ENCODE measurements around the gene SGK1. TPM values are rescaled to one million over a fixed set of nuclear protein-coding genes. Genes with fewer than 3 reads are reported as not detected.
"Not testable (repeated sequence)": the region's sequence is repeated elsewhere in the genome, so short reads cannot be mapped to it uniquely, and the experiment has no call there.

SGK1 gene
- total and polyA plus RNA-seq, 5 donors from 2014 or later: 3.6 to 193 (median 4.1) TPM

DNA sequence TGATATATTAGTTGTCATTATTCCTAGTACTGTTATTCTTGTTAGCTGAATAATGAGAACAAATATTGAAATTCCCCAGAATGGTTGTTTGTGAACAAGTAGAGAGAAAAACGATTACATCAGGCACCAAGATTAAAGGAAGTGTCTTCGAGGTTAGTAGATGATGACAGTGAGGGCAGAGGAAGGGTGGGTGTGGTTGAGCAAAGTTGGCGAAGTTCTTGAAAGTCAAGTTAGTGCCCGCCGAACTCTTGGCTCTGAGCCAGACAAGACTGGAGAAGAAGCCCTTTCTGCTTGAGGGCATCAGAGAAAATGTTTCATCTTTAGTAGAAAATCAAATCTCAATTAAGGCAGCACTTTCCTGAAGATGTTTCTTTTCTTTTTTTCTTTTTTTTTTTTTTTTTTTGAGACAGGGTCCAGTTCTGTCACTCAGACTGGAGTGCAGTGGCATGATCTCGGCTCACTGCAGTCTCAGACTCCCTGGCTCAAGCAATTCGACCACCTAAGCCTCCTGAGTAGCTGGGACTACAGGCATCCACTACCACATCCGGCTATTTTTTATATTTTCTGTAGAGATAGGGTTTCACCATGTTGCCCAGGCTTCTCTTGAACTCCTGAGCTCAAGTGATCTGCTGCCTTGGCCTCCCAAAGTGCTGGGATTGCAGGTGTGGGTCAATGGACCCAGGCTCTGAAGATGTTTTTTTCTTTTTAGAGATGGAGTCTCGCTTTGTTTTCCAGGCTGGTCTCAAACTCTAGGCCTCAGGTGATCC lies 77.1 kb downstream of the SGK1 start:
- H3K4me1 Mint-ChIP-seq: peaks cover 16 to 63% (median 50%) of the 10 kb centered on the region in 4 donors
- H3K36me3 ChIP-seq (ENCODE audit: control insufficient read depth, insufficient read depth, low read length): no peaks in the 10 kb centered on the region
- H3K27me3 Mint-ChIP-seq: no peaks in the 10 kb centered on the region
- no peaks in the 10 kb centered on the region for H3K27me3 ChIP-seq (ENCODE audit: control insufficient read depth, insufficient read depth, low read length)
- peaks cover 0 to 5% (median 0%) of the 10 kb centered on the region in 7 donors for H3K9me3 Mint-ChIP-seq
- ATAC-seq (ENCODE audit: low read depth in 2 of 2) (peak; percentile 90 to 91), DNase-seq (peak; percentile 69 to 97 (median 87))
- H3K36me3 Mint-ChIP-seq: peaks cover 5% of the 10 kb centered on the region
- H3K4me3 Mint-ChIP-seq: peak overlapping the region; percentile 53 to 81 (median 64)
- H3K4me1 ChIP-seq (ENCODE audit: control insufficient read depth, insufficient read depth, low read length, poor library complexity, severe bottlenecking): peaks cover 38% of the 10 kb centered on the region
- peak overlapping the region; percentile 92 to 97 (median 96) for H3K27ac Mint-ChIP-seq
- peak overlapping the region; percentile 75 for H3K27ac ChIP-seq (ENCODE audit: insufficient read depth, low read length, poor library complexity, severe bottlenecking)
- no peaks in the 10 kb centered on the region for H3K9me3 ChIP-seq (ENCODE audit: control insufficient read depth in 2 of 2, low read length in 2 of 2)
- H3K4me3 ChIP-seq (ENCODE audit: low read depth, low read length): peak overlapping the region; percentile 16

DNA sequence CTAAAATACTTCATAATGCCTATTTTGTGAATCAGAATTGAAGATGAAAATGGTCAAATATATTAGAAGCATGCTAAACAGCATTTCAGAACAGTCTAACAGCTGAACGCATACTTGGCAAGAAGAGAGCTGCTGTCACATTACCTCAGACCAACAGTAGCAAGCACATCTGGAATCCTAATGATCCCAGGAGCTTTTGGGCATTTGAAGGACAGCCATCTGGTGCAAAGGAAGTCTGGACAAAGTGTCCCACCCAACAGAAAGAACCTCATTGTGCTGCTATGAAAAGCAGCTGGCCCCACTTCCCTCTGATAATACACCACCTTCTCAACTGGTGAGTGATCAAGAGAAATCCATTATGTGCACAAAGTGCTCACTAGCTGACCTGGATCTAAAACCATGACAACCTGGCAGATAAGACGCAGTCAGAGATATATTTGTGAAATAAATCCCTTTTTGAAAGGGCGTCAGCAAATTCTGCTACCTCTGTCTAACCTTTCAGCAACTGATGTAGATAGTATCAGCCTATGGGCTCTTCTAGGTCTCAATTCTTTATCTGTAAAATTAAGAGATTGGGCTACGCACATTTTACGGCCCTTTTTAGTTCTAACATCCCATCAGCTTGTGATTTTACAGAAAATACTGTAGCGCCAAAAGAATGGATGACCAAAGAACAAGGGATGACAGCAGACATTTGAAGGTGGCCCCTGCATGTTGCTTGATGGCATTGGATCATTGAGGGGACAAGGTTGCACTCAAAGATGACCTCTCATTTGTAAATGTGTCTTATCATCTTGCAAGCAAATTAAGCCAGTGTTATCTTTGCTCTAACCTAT lies 78.7 kb downstream of the SGK1 start:
- Histone ChIP-seq H3K9me3 (ENCODE audit: control insufficient read depth in 2 of 2, low read length in 2 of 2) (no peaks in the 10 kb centered on the region), H3K36me3 (ENCODE audit: control insufficient read depth, insufficient read depth, low read length) (no peaks in the 10 kb centered on the region), H3K27me3 (ENCODE audit: control insufficient read depth, insufficient read depth, low read length) (no peaks in the 10 kb centered on the region), H3K4me3 (ENCODE audit: low read depth, low read length) (no peak overlapping the region), H3K27ac (ENCODE audit: insufficient read depth, low read length, poor library complexity, severe bottlenecking) (peak overlapping the region; percentile 15), H3K4me1 (ENCODE audit: control insufficient read depth, insufficient read depth, low read length, poor library complexity, severe bottlenecking) (peaks cover 36% of the 10 kb centered on the region)
- peak overlapping the region in 2 of 4 donors; percentile 39 to 83 for H3K4me3 Mint-ChIP-seq
- peaks cover 13 to 63% (median 47%) of the 10 kb centered on the region in 4 donors for H3K4me1 Mint-ChIP-seq
- H3K27ac Mint-ChIP-seq: peak overlapping the region; percentile 92 to 97 (median 96)
- H3K9me3 Mint-ChIP-seq: peaks cover 0 to 5% (median 0%) of the 10 kb centered on the region in 7 donors
- no peaks in the 10 kb centered on the region for H3K27me3 Mint-ChIP-seq
- DNase-seq (no peak), ATAC-seq (ENCODE audit: low read depth in 2 of 2) (no peak)
- H3K36me3 Mint-ChIP-seq: peaks cover 5% of the 10 kb centered on the region

DNA sequence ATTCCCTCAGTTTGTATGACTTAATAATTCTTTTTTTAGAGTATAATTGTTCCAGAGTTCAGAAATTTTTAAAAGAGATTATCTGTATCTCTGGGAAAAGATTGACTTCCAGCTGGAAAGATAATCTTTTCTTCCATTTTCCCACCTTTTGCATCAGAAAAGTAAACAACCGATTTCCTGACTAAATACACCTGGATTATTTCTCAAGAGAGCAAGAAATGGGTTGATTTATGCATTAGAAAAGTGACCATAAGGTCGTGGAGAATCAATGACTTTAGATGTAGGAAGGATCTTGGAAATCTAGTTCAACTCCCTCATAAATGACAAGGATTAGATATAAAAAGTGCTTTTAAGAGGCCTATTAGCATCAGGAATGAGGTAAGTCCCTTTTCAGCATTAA lies 79.9 kb downstream of the SGK1 start:
- Mint-ChIP-seq H3K27ac (peak overlapping the region in 1 of 3 donors; percentile 84), H3K9me3 (peaks cover 0 to 5% (median 0%) of the 10 kb centered on the region in 7 donors), H3K4me3 (no peak overlapping the region), H3K27me3 (no peaks in the 10 kb centered on the region), H3K4me1 (peaks cover 13 to 65% (median 49%) of the 10 kb centered on the region in 4 donors), H3K36me3 (peaks cover 8% of the 10 kb centered on the region)
- DNase-seq: no peak
- Histone ChIP-seq H3K4me1 (ENCODE audit: control insufficient read depth, insufficient read depth, low read length, poor library complexity, severe bottlenecking) (peaks cover 36% of the 10 kb centered on the region), H3K9me3 (ENCODE audit: control insufficient read depth in 2 of 2, low read length in 2 of 2) (no peaks in the 10 kb centered on the region), H3K27me3 (ENCODE audit: control insufficient read depth, insufficient read depth, low read length) (no peaks in the 10 kb centered on the region), H3K27ac (ENCODE audit: insufficient read depth, low read length, poor library complexity, severe bottlenecking) (no peak overlapping the region), H3K36me3 (ENCODE audit: control insufficient read depth, insufficient read depth, low read length) (no peaks in the 10 kb centered on the region), H3K4me3 (ENCODE audit: low read depth, low read length) (no peak overlapping the region)
- ATAC-seq (ENCODE audit: low read depth in 2 of 2): no peak

DNA sequence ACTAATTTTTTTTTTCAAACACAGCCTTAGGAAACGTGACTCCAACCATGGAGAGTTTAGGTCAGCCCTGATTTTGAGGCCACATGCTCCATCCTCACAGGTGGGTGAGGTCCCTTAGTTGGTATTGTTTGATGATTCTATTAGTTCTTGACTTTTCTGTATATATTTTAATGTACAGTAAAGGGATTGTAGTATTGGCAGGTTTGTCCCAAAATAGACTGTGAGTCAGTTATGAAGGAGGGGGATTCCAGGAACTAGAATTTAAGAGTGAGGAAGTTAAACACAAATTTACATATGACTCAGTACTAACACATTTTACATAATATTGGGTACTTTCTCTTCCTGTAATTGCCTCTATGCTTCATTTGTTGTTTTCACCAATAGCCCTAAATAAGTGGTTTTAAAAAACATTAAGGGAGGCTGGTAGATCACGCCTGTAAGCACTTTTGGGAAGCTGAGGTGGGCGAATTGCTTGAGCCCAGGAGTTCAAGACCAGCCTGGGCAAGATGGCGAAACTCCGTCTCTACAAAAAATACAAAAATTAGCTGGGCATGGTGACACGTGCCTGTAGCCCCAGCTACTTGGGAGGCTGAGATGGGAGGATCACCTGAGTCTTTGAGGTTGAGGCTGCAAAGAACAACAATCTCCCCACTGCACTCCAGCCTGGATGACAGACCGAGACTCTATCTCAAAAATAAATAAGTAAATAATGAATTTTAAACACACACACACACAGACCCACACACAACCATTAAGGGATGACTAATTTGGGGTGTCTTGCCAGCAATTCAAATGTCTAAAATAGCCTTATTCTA lies 81.8 kb downstream of the SGK1 start:
- ATAC-seq (ENCODE audit: low read depth in 2 of 2) (peak; percentile 64 to 66), DNase-seq (peak in 1 of 3 donors; percentile 83)
- H3K27me3 Mint-ChIP-seq: no peaks in the 10 kb centered on the region
- peak overlapping the region; percentile 24 for H3K4me3 ChIP-seq (ENCODE audit: low read depth, low read length)
- H3K36me3 ChIP-seq (ENCODE audit: control insufficient read depth, insufficient read depth, low read length): no peaks in the 10 kb centered on the region
- H3K27ac Mint-ChIP-seq: peak overlapping the region; percentile 71 to 83 (median 81)
- no peaks in the 10 kb centered on the region for H3K9me3 ChIP-seq (ENCODE audit: control insufficient read depth in 2 of 2, low read length in 2 of 2)
- peaks cover 13 to 57% (median 44%) of the 10 kb centered on the region in 4 donors for H3K4me1 Mint-ChIP-seq
- no peak overlapping the region for H3K27ac ChIP-seq (ENCODE audit: insufficient read depth, low read length, poor library complexity, severe bottlenecking)
- H3K36me3 Mint-ChIP-seq: peaks cover 5% of the 10 kb centered on the region
- peaks cover 0 to 5% (median 0%) of the 10 kb centered on the region in 7 donors for H3K9me3 Mint-ChIP-seq
- H3K4me3 Mint-ChIP-seq: peak overlapping the region in 3 of 4 donors; percentile 39 to 74 (median 46)
- peaks cover 32% of the 10 kb centered on the region for H3K4me1 ChIP-seq (ENCODE audit: control insufficient read depth, insufficient read depth, low read length, poor library complexity, severe bottlenecking)
- no peaks in the 10 kb centered on the region for H3K27me3 ChIP-seq (ENCODE audit: control insufficient read depth, insufficient read depth, low read length)

DNA sequence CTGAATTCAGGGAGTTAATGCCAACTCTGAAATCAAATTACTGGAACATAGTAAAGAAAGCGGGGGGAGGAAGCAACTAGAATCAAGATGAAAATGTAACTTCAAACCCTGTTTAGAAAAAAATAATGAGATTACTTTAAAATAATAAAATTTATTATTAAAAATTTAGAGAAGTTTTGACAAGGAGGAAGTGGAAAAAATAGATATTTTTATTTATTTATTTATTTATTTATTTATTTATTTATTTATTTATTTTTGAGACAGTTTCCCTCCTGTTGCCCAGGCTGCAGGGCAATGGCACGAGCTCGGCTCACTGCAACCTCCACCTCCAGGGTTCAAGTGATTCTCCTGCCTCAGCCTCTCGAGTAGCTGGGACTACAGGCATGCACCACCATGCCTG lies 82.6 kb downstream of the SGK1 start:
- H3K9me3 Mint-ChIP-seq; H3K27ac ChIP-seq (ENCODE audit: insufficient read depth, low read length, poor library complexity, severe bottlenecking); H3K36me3 ChIP-seq (ENCODE audit: control insufficient read depth, insufficient read depth, low read length); DNase-seq; H3K36me3 Mint-ChIP-seq; H3K9me3 ChIP-seq (ENCODE audit: control insufficient read depth in 2 of 2, low read length in 2 of 2); H3K27me3 Mint-ChIP-seq; H3K4me3 Mint-ChIP-seq; ATAC-seq (ENCODE audit: low read depth in 2 of 2); H3K4me3 ChIP-seq (ENCODE audit: low read depth, low read length); H3K27me3 ChIP-seq (ENCODE audit: control insufficient read depth, insufficient read depth, low read length): not testable (repeated sequence)
- H3K4me1 Mint-ChIP-seq: peaks cover 8 to 49% (median 37%) of the 10 kb centered on the region in 4 donors
- H3K27ac Mint-ChIP-seq: peak overlapping the region in 1 of 3 donors; percentile 48
- peaks cover 24% of the 10 kb centered on the region for H3K4me1 ChIP-seq (ENCODE audit: control insufficient read depth, insufficient read depth, low read length, poor library complexity, severe bottlenecking)

DNA sequence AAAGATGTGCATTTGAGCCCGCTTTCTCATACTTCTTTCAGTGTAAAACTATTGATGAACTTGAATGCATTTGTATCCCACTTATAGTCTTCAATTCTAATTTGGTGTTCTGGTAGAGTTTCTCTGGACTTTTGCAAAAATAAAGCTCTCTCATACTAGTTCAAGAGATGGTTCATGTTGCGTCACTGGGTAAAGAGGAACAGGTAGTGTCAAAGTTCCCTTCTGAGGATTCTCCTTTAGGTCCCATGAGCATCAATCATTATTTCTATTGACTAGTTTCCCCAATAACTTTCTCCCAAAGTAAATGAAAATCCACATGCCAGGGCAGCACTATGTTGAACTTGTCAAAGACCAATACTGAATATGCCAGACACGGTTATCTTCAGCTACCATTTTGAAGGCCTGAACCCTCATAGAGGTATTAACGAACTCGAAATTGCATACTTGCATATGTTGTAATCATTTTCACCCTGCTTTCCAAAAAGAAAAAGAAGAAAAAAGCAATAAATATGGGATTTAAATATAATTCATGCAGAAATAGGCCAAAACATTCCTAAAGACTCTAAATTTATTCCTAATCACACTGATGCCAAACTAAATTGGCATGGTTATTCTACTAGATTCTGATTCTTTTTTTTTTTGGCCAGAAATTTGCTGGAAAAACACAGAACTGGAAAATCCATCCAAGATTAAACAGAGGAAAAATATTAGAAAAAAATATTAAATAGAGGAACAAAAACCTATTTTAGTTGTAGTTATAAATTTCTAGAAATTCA lies 84.5 kb downstream of the SGK1 start:
- no peaks in the 10 kb centered on the region for H3K27me3 Mint-ChIP-seq
- H3K4me3 ChIP-seq (ENCODE audit: low read depth, low read length): no peak overlapping the region
- ATAC-seq (ENCODE audit: low read depth in 2 of 2): no peak
- no peak for DNase-seq
- H3K27me3 ChIP-seq (ENCODE audit: control insufficient read depth, insufficient read depth, low read length): no peaks in the 10 kb centered on the region
- no peak overlapping the region for H3K27ac Mint-ChIP-seq
- H3K27ac ChIP-seq (ENCODE audit: insufficient read depth, low read length, poor library complexity, severe bottlenecking): no peak overlapping the region
- H3K9me3 ChIP-seq (ENCODE audit: control insufficient read depth in 2 of 2, low read length in 2 of 2): no peaks in the 10 kb centered on the region
- no peak overlapping the region for H3K4me3 Mint-ChIP-seq
- peaks cover 0 to 3% (median 0%) of the 10 kb centered on the region in 7 donors for H3K9me3 Mint-ChIP-seq
- H3K4me1 Mint-ChIP-seq: peaks cover 7 to 30% (median 24%) of the 10 kb centered on the region in 4 donors
- H3K4me1 ChIP-seq (ENCODE audit: control insufficient read depth, insufficient read depth, low read length, poor library complexity, severe bottlenecking): peaks cover 9% of the 10 kb centered on the region
- H3K36me3 Mint-ChIP-seq: peaks cover 3% of the 10 kb centered on the region
- H3K36me3 ChIP-seq (ENCODE audit: control insufficient read depth, insufficient read depth, low read length): no peaks in the 10 kb centered on the region

All from CD4-positive, CD25-positive, alpha-beta regulatory T cell (primary cell).